Measurements from ENCODE around the gene LRP2.

GRCh38 chr2:169254774-169255173 is 107.6 kb downstream of the LRP2 start:
- TF ChIP-seq, protein P1, sequence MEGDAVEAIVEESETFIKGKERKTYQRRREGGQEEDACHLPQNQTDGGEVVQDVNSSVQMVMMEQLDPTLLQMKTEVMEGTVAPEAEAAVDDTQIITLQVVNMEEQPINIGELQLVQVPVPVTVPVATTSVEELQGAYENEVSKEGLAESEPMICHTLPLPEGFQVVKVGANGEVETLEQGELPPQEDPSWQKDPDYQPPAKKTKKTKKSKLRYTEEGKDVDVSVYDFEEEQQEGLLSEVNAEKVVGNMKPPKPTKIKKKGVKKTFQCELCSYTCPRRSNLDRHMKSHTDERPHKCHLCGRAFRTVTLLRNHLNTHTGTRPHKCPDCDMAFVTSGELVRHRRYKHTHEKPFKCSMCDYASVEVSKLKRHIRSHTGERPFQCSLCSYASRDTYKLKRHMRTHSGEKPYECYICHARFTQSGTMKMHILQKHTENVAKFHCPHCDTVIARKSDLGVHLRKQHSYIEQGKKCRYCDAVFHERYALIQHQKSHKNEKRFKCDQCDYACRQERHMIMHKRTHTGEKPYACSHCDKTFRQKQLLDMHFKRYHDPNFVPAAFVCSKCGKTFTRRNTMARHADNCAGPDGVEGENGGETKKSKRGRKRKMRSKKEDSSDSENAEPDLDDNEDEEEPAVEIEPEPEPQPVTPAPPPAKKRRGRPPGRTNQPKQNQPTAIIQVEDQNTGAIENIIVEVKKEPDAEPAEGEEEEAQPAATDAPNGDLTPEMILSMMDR (IDR thresholded peaks at IDR 0.05; ENCODE audit: insufficient read depth, low read depth, low read length) = no peak
- no peak for TF ChIP-seq EZH2 (IDR thresholded peaks at IDR 0.05; ENCODE audit: insufficient read depth, low read length)

Data from astrocyte (in vitro differentiated cells and primary cell).